K562 (cell line): ENCODE results near the gene LHX3.

Experiments
- JUN ChIP-seq, 2 experiments: sonication (generic) in 1 of 2; formaldehyde crosslinking in 1 of 2; IDR thresholded peaks; 2 replicates each; pipeline versions ENCODE4 v1.6.1 to v1.8.0; 2012 to 2022; ENCODE audit warnings: borderline replicate concordance in 2 of 2, mild to moderate bottlenecking in 2 of 2, improper control_type of control experiment in 1 of 2, low read depth in 1 of 2, low read length in 1 of 2, missing genetic modification reagents in 1 of 2
- POLR2AphosphoS5 ChIP-seq: IDR thresholded peaks from 2 replicates; pipeline ENCODE4 v1.6.1; 2011; ENCODE audit warnings: mild to moderate bottlenecking, low read depth, low read length, moderate library complexity; ENCODE audit not compliant: control insufficient read depth, insufficient read depth
- SMC3 ChIP-seq: conservative IDR thresholded peaks from 2 replicates; pipeline ENCODE4 v1.6.1; 2011; ENCODE audit warnings: low read depth, low read length, improper control_type of control experiment; ENCODE audit not compliant: insufficient read depth
- TF ChIP-seq, protein P1 (sequence below): IDR thresholded peaks from 2 replicates; pipeline ENCODE4 v1.6.1; 2016; ENCODE audit warnings: missing genetic modification characterization, missing compliant biosample characterization

DNA sequence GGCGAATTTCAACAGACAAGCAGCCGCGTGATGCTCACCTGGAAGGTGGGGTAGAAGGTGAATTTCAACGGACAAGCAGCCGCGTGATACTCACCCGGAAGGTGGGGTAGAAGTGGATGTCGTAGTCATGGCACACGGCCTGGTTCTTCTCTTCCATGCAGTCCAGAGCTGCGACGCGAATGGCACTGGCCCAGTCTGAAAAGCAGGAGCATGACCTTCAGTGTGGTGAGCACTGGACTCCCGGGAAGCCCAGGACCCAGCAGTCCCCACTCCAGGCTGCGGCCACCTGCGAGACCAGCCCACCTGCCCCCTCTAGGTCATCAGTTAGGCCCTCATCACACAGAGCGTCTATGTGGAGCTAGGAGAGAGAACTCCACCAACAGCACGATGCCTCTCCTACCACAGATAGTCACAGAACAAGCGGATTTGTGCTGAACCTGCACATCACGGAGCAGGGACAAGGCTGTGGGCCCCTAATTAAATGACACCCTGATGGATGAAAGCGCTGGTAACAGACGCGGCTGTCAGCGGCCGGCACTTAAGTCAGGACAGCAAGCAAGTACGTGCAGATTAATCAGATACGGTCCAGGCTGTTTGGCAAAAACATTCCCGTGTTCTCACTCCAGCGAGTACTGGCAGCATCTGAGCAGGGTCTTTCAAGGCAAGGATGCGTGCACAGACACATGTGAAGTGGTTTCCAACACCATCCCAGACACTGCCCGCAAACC is 21.9 kb upstream of the LHX3 start:
- TF ChIP-seq JUN (IDR thresholded peaks at IDR 0.05; ENCODE audit: borderline replicate concordance, low read depth, low read length) (no peak), JUN (CRISPR knock-in tag; IDR thresholded peaks at IDR 0.05; ENCODE audit: borderline replicate concordance) (no peak), SMC3 (no peak), POLR2AphosphoS5 (no peak)
- TF ChIP-seq, protein P1, sequence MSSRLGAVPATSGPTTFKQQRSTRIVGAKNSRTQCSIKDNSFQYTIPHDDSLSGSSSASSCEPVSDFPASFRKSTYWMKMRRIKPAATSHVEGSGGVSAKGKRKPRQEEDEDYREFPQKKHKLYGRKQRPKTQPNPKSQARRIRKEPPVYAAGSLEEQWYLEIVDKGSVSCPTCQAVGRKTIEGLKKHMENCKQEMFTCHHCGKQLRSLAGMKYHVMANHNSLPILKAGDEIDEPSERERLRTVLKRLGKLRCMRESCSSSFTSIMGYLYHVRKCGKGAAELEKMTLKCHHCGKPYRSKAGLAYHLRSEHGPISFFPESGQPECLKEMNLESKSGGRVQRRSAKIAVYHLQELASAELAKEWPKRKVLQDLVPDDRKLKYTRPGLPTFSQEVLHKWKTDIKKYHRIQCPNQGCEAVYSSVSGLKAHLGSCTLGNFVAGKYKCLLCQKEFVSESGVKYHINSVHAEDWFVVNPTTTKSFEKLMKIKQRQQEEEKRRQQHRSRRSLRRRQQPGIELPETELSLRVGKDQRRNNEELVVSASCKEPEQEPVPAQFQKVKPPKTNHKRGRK = no peak
